Psoas muscle (tissue), 8 donors: ENCODE data around the gene SIX2. TPM values are rescaled to one million over a fixed set of nuclear protein-coding genes. Genes with fewer than 3 reads are reported as not detected.

Source experiments
- ATAC-seq, 4 donors: fragments of 200-7000 bp; cut with Tn5 transposase; one replicate each; pipeline ENCODE4 v1.9.1; 2020; ENCODE audit warnings: moderate library complexity in 3 of 4, mild to moderate bottlenecking in 2 of 4
- DNase-seq, 2 donors: peaks; one replicate each; pipeline ENCODE4 v3.0.0-alpha.2; 2020
- H3K27ac ChIP-seq: fragments of 200-600 bp; one replicate; pipeline ENCODE4 v1.8.0; 2022
- H3K27me3 ChIP-seq, 3 donors: fragments of 200-600 bp in 1 of 3; one replicate each; pipeline versions ENCODE4 v1.6.1 to v1.8.0; 2013 to 2022; ENCODE audit warnings: low read length in 2 of 3, mild to moderate bottlenecking in 2 of 3, moderate library complexity in 1 of 3; ENCODE audit not compliant: insufficient read depth in 3 of 3
- H3K36me3 ChIP-seq, 2 donors: fragments of 200-600 bp in 1 of 2; one replicate each; pipeline versions ENCODE4 v1.6.1 to v1.8.0; 2013 to 2022; ENCODE audit warnings: low read depth in 1 of 2, mild to moderate bottlenecking in 1 of 2, moderate library complexity in 1 of 2; ENCODE audit not compliant: insufficient read depth in 1 of 2
- H3K4me1 ChIP-seq: fragments of 200-600 bp; one replicate; pipeline ENCODE4 v1.8.0; 2022
- H3K4me3 ChIP-seq: fragments of 200-600 bp; one replicate; pipeline ENCODE4 v1.8.0; 2022; ENCODE audit warnings: mild to moderate bottlenecking
- H3K9me3 ChIP-seq: fragments of 200-600 bp; one replicate; pipeline ENCODE4 v1.8.0; 2022
- CTCF ChIP-seq: fragments of 200-600 bp; IDR thresholded peaks from one replicate; pipeline ENCODE4 v1.8.0; 2022; ENCODE audit warnings: antibody characterized with exemption
- WGBS, 3 donors: extraction: QIAGEN DNeasy Blood & Tissue Kit; methylation state at CpG; one replicate each; pipeline versions ENCODE4 v1.1.6 to v1.1.7; 2013; 5-methylcytosine and 5-hydroxymethylcytosine counted together
- intact Hi-C, 2 donors: fragments of 100-400 bp; cut with DNase I; formaldehyde crosslinking; loops; one replicate each; pipeline versions ENCODE4 v1.11.0 to v1.14.2; 2022
- polyA plus RNA-seq, 3 donors: library from polyadenylated mRNA; stranded (reverse); fragments of 200-250 nt; gene quantifications; one replicate each; pipeline ENCODE4 v1.2.3, GENCODE V29; 2013
- total RNA-seq, 4 donors: library from RNA; stranded (reverse); fragmentation: NEBNext Ultra II Directional in 2 of 4; extraction: Animal tissue kit (Norgen Biotek cat#: 25700) in 2 of 4; gene quantifications; one replicate each; pipeline versions ENCODE4 v1.2.1 to v1.2.4, GENCODE V29; 2021 to 2023
- donor health status: healthy with polysubstance abuse.
- donor health status: DM: no; HTN: no; CAD: no; lungs with moderate emphysema.
- donor health status: Bipolar disorder and iron deficiency.
- donor health status: healthy.
- donor health status: DM: yes; HTN: yes; CAD: no.
- donor health status: DM: no; HTN: no; CAD: no.
- donor health status: DM: no; HTN: no; CAD: no.
- donor health status: DM: yes; HTN: yes; CAD: no.

Gene SIX2
- total and polyA plus RNA-seq, 7 donors, result 16.6 to 50.8 (median 30.4) TPM

- Histone ChIP-seq H3K4me1 (peaks cover 18% of the 10 kb centered on the region), H3K27me3 (peaks cover 0 to 28% (median 22%) of the 10 kb centered on the region in 3 donors), H3K36me3 (no peaks in the 10 kb centered on the region), H3K9me3 (no peaks in the 10 kb centered on the region), H3K27ac (no peak overlapping the region), H3K4me3 (no peak overlapping the region)
- ATAC-seq, result no peak
- DNase-seq, result no peak
- intact Hi-C loops, result loop anchor here (5.0 to 10.0 kb wide), 3 partner anchors 480 to 913 kb away; no protein-coding TSS in a partner anchor
- WGBS, 3 donors, result 74 to 83% (median 78%) methylated on average over 6 of the region's 6 CpGs
- no peak for TF ChIP-seq CTCF
Measured at GRCh38 chr2:44957656-44958327, 51.5 kb downstream of the SIX2 start.

DNA sequence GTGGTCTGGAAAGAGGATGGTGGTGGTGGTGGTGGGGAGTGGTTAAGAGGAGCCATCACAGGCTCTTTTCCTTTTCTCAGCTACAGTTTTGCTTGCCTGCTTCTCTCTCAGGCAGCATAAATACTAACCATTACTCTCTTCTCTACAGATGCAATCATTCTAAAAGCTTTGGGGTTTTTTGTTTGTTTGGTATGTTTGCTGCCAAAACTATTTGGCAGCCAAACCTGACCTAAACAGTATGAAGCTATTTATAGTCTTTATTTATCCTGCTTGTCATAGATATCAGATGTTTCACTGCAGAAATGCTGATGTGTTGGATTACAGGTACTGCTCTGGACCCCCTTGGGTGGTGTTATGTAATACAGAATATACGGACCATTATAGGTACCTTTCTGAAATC is 52.4 kb downstream of the SIX2 start:
- Histone ChIP-seq H3K27me3 (peaks cover 0 to 37% (median 29%) of the 10 kb centered on the region in 3 donors), H3K27ac (no peak overlapping the region), H3K36me3 (no peaks in the 10 kb centered on the region), H3K4me1 (peaks cover 21% of the 10 kb centered on the region), H3K9me3 (no peaks in the 10 kb centered on the region), H3K4me3 (no peak overlapping the region)
- intact Hi-C loops, result loop anchor here (5.0 to 10.0 kb wide), 3 partner anchors 480 to 912 kb away; no protein-coding TSS in a partner anchor
- ATAC-seq (no peak), DNase-seq (no peak)
- 36 to 63% (median 60%) methylated on average over 1 of the region's 1 CpG for WGBS, 3 donors
- no peak for TF ChIP-seq CTCF

- Histone ChIP-seq H3K36me3 (no peaks in the 10 kb centered on the region), H3K27ac (no peak overlapping the region), H3K9me3 (no peaks in the 10 kb centered on the region), H3K27me3 (peaks cover 0 to 48% (median 29%) of the 10 kb centered on the region in 3 donors), H3K4me1 (peaks cover 21% of the 10 kb centered on the region), H3K4me3 (peak overlapping the region; percentile 59)
- WGBS, 3 donors, result 8 to 13% (median 9%) methylated on average over 28 to 38 of the region's 38 CpGs
- intact Hi-C loops, result loop anchor here (2.0 to 10.0 kb wide), 5 partner anchors 477 to 911 kb away; no protein-coding TSS in a partner anchor
- peak; percentile 94 for TF ChIP-seq CTCF
- peak; percentile 79 to 92 (median 86) for ATAC-seq
- peak; percentile 77 to 89 for DNase-seq
Measured at GRCh38 chr2:44955593-44956392, 53.5 kb downstream of the SIX2 start.

Other genes starting within 250 kb of the SIX2 start
- under 1 TPM in 1 of 4 donors, not detected in 3; 0.20 TPM for gene SIX3, start 67.8 kb downstream of the SIX2 start, total RNA-seq
- gene SIX3, start 67.8 kb downstream of the SIX2 start, polyA plus RNA-seq, result under 1 TPM in 1 of 3 donors, not detected in 2; 0.01 TPM